Neural cell (in vitro differentiated cells): Measurements from ENCODE around the gene SUMF1.

ENCODE experiments used
- CTCF ChIP-seq: fragments of 450-650 bp; IDR thresholded peaks from 2 replicates; pipeline ENCODE4 v1.5.1; 2014; ENCODE audit warnings: antibody characterized with exemption, mild to moderate bottlenecking, moderate library complexity; ENCODE audit not compliant: poor library complexity, severe bottlenecking
- EP300 ChIP-seq: fragments of 450-650 bp; conservative IDR thresholded peaks from 2 replicates; pipeline ENCODE4 v1.6.1; 2014; ENCODE audit warnings: antibody characterized with exemption, mild to moderate bottlenecking, moderate library complexity; ENCODE audit not compliant: poor library complexity, severe bottlenecking
- TAF1 ChIP-seq: IDR thresholded peaks from 2 replicates; pipeline ENCODE4 v1.6.1; 2012; ENCODE audit warnings: low read depth

DNA sequence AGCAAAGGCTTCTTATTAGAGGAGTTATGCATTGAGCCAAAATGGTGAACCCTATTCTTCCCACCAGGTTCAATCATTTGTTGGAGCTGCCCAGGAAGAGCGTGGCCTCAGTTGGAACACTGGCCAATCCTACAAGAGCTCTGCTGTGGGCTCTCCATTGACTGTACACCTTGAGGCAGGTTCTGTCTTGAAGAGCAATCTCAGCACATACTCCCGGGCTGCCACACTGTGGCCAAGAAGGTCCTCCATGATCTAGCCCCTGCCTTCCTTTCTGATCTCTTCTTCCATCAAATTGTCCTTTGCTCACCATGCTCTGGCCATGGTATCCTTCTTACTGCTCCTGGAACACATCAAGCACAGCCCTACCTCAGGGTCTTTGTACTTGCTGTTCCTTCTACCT, 5.7 kb upstream of the SUMF1 start:
- TF ChIP-seq CTCF: no peak
- no peak for TF ChIP-seq TAF1
- TF ChIP-seq EP300: no peak
